ENCODE measurements around the gene SERPINA1.

SERPINA1 gene

DNA sequence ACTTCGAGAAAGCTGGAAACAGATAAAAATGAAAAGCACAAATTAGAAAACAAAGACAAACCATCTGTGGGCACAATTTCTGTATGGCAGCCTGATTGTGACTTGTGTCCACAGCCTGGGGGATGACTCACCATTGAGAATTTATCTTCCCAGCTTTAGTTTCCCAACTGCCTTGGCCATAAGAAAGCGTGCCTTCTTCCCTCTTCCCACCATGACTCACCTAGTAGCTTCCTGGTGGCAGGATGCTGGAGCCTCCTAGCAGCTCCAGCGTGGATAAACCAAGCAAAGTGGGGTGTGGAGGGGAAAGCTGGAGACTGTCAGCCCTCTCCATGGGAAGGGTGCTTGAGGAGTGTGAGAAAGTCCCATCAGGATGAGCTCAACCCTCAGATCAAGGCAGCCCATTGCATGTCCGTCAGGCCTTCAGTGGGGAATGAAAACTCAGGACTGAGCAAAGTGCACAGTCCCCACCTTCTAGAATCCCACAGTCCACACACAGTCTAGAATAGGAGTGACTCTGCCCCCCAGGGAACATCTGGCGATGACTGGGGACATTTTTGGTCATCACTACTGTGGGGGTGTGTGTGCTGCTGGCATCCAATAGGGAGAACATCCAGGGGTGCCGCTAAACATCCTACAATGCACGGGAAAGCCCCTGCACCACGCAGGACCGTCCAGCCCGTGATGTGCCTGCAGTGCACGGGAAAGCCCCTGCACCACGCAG is 42.9 kb downstream of the SERPINA1 start:
- H3K27ac ChIP-seq: no peak overlapping the region
- TF ChIP-seq, protein P1, sequence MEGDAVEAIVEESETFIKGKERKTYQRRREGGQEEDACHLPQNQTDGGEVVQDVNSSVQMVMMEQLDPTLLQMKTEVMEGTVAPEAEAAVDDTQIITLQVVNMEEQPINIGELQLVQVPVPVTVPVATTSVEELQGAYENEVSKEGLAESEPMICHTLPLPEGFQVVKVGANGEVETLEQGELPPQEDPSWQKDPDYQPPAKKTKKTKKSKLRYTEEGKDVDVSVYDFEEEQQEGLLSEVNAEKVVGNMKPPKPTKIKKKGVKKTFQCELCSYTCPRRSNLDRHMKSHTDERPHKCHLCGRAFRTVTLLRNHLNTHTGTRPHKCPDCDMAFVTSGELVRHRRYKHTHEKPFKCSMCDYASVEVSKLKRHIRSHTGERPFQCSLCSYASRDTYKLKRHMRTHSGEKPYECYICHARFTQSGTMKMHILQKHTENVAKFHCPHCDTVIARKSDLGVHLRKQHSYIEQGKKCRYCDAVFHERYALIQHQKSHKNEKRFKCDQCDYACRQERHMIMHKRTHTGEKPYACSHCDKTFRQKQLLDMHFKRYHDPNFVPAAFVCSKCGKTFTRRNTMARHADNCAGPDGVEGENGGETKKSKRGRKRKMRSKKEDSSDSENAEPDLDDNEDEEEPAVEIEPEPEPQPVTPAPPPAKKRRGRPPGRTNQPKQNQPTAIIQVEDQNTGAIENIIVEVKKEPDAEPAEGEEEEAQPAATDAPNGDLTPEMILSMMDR (conservative IDR thresholded peaks at IDR 0.05): no peak
- TF ChIP-seq ZFX (IDR thresholded peaks at IDR 0.05): no peak

DNA sequence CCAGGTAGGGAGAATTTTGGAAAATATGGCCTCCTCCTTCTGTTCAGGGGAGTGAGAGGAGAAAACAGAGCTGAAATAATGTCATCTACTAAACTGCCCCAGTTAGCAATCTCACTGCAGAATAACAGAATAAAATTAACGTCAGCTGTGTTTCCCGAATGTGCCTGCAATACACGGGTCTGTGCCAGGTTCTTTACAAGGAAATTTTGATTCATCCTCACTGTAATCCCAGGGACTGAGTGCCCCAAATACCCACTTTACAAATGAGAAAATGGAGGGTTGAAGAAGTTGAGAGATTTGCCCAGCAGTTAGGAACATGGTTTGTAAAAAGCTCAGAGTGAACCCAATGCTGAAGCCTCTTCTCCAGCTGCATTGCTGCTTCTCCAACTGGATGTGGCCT is 44.0 kb downstream of the SERPINA1 start:
- TF ChIP-seq ZFX (IDR thresholded peaks at IDR 0.05): no peak
- TF ChIP-seq, protein P1 (conservative IDR thresholded peaks at IDR 0.05): no peak
- H3K27ac ChIP-seq: no peak overlapping the region

DNA sequence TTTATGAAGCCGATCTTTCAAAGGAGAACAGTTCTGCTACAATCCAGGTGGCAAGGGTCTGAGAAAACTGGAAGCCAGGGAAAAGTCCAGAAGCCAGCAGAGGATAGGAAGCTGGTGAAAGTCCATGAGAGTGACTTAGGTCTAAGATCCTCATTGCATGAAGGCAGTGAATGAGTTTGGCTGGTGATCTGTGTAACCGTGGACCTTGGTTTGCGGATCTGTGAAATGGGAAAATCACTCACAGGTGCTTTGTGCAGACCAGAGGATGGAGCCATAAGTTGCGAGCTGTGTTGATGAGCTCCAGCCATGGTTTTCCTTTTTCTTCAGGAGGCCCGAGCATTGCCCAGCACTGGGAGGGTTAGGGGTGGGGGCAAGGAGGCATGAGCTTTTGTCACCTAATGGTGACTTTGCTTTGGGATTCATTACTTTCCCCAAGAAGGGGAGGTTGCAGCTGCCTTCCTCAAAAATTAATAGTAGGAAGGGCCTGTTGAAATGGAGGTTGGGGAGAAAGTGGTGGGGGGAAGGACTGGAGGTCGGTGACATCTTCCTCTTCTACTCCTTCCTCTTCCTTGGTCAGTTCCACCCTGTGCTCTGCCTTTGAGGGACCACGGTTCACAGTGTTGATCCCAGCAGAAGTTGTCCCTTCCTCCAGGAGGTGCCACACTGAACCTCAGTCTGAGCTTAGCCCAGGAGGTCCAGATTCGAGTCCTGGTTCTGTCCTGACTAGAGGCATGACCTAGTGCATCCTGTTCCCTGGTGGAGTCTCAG is 45.0 kb downstream of the SERPINA1 start:
- TF ChIP-seq, protein P1 (conservative IDR thresholded peaks at IDR 0.05): no peak
- TF ChIP-seq ZFX (IDR thresholded peaks at IDR 0.05): no peak
- no peak overlapping the region for H3K27ac ChIP-seq

DNA sequence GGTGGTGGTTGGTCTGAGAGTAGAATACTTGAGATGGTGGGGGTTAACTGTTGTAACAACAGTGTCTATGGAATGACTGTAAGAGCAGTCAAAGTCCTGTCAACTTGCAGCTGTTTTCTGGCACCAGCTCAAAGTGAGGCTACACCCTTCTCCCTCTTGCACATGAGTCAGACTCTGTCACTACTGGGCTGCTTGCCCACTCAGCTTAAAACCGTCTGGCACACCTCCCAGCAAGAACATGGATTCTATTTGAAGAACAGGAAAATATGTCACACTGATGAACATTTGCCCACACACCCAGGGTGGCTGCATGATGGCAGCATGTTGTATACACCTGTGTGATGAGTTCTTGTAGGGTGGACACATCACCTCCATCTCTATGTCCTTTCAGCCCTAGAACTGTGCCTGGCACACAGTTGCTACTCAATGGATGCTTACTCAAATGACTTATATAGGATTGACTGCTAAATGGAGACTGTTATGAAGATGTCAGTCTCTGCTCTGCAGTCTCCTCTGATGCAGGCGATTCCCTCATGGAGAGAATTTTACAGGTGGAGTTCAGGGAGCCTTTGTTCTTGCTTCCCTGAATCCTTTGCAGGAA is 46.0 kb downstream of the SERPINA1 start:
- H3K27ac ChIP-seq: no peak overlapping the region
- TF ChIP-seq ZFX (IDR thresholded peaks at IDR 0.05): no peak
- TF ChIP-seq, protein P1 (conservative IDR thresholded peaks at IDR 0.05): no peak

DNA sequence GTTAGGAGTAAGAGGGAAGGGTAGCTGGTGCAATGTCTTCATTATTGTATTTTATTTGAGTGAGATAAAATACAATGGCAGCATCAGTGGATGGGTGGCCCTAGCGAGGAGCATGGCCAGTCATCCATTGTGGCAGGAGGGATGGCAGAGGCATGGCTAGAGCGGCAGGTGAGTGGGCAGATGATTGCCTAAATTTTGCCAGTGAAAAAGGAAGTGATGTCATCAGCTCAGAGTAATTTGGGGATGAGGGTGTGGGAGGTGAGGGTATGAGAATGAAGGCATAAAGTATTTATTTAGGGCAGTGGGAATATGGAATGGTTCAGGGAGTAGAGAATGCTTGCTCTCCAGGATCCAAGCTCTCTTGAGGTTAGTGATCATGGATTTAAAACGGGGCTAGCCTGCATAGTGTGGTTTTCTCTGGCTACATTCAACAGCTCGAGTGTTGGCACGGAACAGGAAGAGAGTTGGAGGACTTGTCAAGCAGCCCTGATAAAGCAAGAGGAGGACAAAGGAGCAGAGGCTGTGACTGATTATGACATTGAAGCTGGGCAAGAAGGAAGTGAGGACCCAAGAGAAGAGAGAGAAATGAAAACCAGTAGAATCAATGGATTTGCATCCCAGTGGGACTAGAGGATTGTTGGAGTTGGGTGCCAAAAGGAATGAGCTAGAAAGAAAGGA is 46.6 kb downstream of the SERPINA1 start:
- H3K27ac ChIP-seq: no peak overlapping the region
- TF ChIP-seq, protein P1 (conservative IDR thresholded peaks at IDR 0.05): no peak
- TF ChIP-seq ZFX (IDR thresholded peaks at IDR 0.05): no peak

DNA sequence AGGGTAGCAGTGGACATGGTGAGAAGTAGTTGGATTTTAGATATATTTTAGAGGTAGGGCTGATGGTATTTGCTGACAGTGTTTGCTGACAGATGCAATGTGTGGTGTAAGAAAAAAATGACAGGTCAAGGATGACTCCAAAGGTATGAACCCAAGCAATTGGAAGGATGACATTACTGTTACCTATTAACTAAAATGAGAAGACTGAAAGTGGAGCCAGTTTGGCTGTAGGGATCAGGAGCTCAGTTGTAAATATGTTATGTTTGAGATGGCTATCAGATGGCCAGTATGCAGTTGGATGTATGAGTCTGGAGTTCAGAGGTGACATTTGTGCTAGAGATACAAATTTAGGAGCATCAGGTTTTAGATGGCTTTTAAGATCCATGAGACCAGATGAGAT is 47.9 kb downstream of the SERPINA1 start:
- TF ChIP-seq, protein P1 (conservative IDR thresholded peaks at IDR 0.05): no peak
- TF ChIP-seq ZFX (IDR thresholded peaks at IDR 0.05): no peak
- H3K27ac ChIP-seq: no peak overlapping the region

Data from C4-2B (cell line).